ENCODE measurements around the gene XPNPEP2.

GRCh38 chrX:129748305-129748704, 9.5 kb downstream of the XPNPEP2 start:
- no peak for TF ChIP-seq CTCF (conservative IDR thresholded peaks at IDR 0.05)
- no peak for TF ChIP-seq EZH2 (IDR thresholded peaks at IDR 0.05; ENCODE audit: low read depth)
